GM19463 (cell line): ENCODE data around the gene THSD1.
"Not testable (repeated sequence)": the region's sequence is repeated elsewhere in the genome, so short reads cannot be mapped to it uniquely, and the experiment has no call there.

Experiments
- ATAC-seq: cut with Tn5 transposase; IDR thresholded peaks from one replicate; pipeline ENCODE4 v1.9.1; 2021; ENCODE audit warnings: mild to moderate bottlenecking, moderate library complexity; ENCODE audit not compliant: unreplicated experiment

THSD1 gene

GRCh38 chr13:52361225-52361624, 44.7 kb downstream of the THSD1 start:
- ATAC-seq: no peak

GRCh38 chr13:52359534-52359933, 46.4 kb downstream of the THSD1 start:
- ATAC-seq: no peak

GRCh38 chr13:52356327-52356726, 49.6 kb downstream of the THSD1 start:
- no peak for ATAC-seq

GRCh38 chr13:52353193-52353592, 52.8 kb downstream of the THSD1 start:
- no peak for ATAC-seq

- peak; percentile 80 for ATAC-seq
These were observed 56.8 kb downstream of the THSD1 start for GRCh38 chr13:52348983-52349780.

- no peak for ATAC-seq
These were observed 57.9 kb downstream of the THSD1 start for GRCh38 chr13:52348071-52348470.

- ATAC-seq: no peak
These were observed 60.2 kb downstream of the THSD1 start for GRCh38 chr13:52345631-52346251.

- ATAC-seq: no peak
These were observed 60.9 kb downstream of the THSD1 start for GRCh38 chr13:52345048-52345447.

GRCh38 chr13:52344108-52344507, 61.9 kb downstream of the THSD1 start:
- ATAC-seq: no peak

- ATAC-seq: not testable (repeated sequence)
These were observed 63.8 kb downstream of the THSD1 start for GRCh38 chr13:52342203-52342602.

GRCh38 chr13:52337828-52338455, 68.0 kb downstream of the THSD1 start:
- not testable (repeated sequence) for ATAC-seq

- not testable (repeated sequence) for ATAC-seq
These were observed 71.9 kb downstream of the THSD1 start for GRCh38 chr13:52334107-52334506.

- ATAC-seq: not testable (repeated sequence)
These were observed 74.1 kb downstream of the THSD1 start for GRCh38 chr13:52331844-52332243.
